Activated CD4-positive, alpha-beta T cell treated with anti-CD3 and anti-CD28 coated beads for 36 hours (primary cell): ENCODE results near the gene LMBR1. TPM values are rescaled to one million over a fixed set of nuclear protein-coding genes. Genes with fewer than 3 reads are reported as not detected.

Experiments
- ATAC-seq: fragments of 200-7000 bp; cut with Tn5 transposase; one replicate; pipeline ENCODE4 v1.10.0; 2021; ENCODE audit warnings: mild to moderate bottlenecking, moderate library complexity
- CTCF ChIA-PET: fragments of 350-600 bp; sonication (Branson Sonifier 250); formaldehyde crosslinking; loops from one replicate; lab custom pipeline; 2021; ENCODE audit warnings: antibody characterized with exemption; lab: Charles Lee
- POLR2A ChIA-PET: fragments of 350-600 bp; sonication (Branson Sonifier 250); formaldehyde crosslinking; loops from one replicate; lab custom pipeline; 2021; ENCODE audit warnings: antibody characterized with exemption, inconsistent platforms; lab: Charles Lee
- DNase-seq: peaks from one replicate; pipeline ENCODE4 v3.0.0-alpha.2; 2020
- H3K27ac Mint-ChIP-seq: one replicate; pipeline ENCODE4 v1.8.0; 2021; ENCODE audit warnings: mixed read lengths
- H3K27me3 Mint-ChIP-seq: one replicate; pipeline ENCODE4 v1.8.0; 2021; ENCODE audit warnings: mixed read lengths
- H3K36me3 Mint-ChIP-seq: one replicate; pipeline ENCODE4 v1.8.0; 2021; ENCODE audit warnings: low read depth, mixed read lengths
- H3K4me1 Mint-ChIP-seq: one replicate; pipeline ENCODE4 v1.8.0; 2021; ENCODE audit warnings: mixed read lengths
- H3K4me3 Mint-ChIP-seq: one replicate; pipeline ENCODE4 v1.8.0; 2021; ENCODE audit warnings: mild to moderate bottlenecking, moderate library complexity, mixed read lengths
- H3K9me3 Mint-ChIP-seq: one replicate; pipeline ENCODE4 v1.8.0; 2021; ENCODE audit warnings: low read depth, mixed read lengths
- intact Hi-C, 2 experiments: fragments of 100-400 bp; cut with DNase I in 1 of 2; cut with micrococcal nuclease in 1 of 2; formaldehyde crosslinking; loops; one replicate each; pipeline versions ENCODE4 v1.14.2 to v1.15.1; 2022 to 2024; cut with DNase I, micrococcal nuclease
- total RNA-seq, 2 experiments: library from RNA; stranded (reverse); gene quantifications; one replicate each; pipeline ENCODE4 v1.2.3, GENCODE V29; 2021

Gene LMBR1
- total RNA-seq, 2 experiments from 2014 or later: 31.0 to 39.0 TPM

DNA sequence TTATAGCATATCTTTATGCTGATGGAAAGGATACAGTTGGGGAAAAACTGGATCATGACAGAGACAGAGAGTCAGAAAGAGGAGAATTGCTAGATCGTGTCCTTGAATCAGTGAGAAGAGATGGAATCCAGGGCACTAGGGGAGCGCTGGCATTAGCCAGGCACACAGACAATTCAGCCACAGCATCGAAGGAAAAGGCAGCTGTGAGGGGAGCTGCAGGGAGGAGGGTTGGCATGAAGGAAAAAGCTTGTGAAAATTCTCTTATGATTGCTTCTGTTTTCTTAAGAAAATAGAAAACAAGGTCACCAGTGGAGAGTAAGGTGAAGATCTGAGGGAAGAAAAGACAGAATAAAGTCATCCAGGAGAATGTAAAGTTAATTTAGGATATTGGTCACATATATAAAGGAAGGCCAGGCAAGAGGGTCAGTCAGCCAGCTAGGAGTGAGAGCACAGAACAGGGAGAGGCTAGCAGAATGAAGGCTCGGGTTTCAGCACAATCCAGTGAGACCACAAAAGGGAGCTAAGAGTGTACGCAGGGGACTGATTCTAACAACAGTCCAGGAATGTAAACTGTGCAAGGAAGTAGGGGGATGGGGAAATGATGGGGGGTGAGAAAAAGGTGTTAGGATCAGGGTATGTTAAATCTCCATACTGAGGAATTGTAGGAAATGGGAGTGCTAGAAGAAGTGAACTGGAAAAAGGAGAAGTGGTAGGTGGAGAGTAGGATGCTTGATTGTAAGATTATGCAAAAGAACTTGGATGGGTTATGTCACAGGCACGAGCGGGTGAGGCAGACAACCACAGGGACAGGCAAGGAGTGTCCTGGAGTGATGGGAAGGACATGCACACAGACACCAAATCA, 140.4 kb downstream of the LMBR1 start:
- H3K9me3 Mint-ChIP-seq: no peaks in the 10 kb centered on the region
- H3K4me3 Mint-ChIP-seq: no peak overlapping the region
- intact Hi-C loops: no loop called here
- peaks cover 16% of the 10 kb centered on the region for H3K36me3 Mint-ChIP-seq
- DNase-seq (no peak), ATAC-seq (no peak)
- H3K27me3 Mint-ChIP-seq: no peaks in the 10 kb centered on the region
- POLR2A ChIA-PET: no interaction called here
- CTCF ChIA-PET: no interaction called here
- H3K27ac Mint-ChIP-seq: no peak overlapping the region
- H3K4me1 Mint-ChIP-seq: peaks cover 16% of the 10 kb centered on the region

DNA sequence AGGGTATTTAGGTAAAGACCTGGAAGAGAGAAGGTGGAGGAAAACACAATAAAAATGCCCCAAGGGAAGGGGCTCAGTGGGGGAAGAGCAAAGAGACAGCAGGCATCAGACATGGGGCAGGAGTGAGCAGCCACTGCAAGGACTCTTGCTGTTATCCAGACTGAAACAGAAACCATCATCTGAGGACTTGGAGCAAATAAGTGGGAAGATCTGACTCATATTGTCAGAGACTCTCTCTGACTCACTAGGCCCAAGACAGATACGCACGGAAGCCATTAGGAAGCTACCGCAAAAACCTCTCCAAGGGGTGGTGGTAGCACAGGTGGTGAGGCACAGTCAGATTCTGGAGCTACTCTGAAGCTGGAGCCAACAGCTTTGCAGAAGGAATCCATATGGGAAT, 141.7 kb downstream of the LMBR1 start:
- DNase-seq (peak; percentile 72), ATAC-seq (peak; percentile 94)
- intact Hi-C loops: loop anchor here (1.0 kb wide), 2 partner anchors 26 to 142 kb away; partner anchors contain the start of gene LMBR1 (in 1 of the 2)
- POLR2A ChIA-PET: interaction anchor here (0.5 to 0.7 kb wide), 2 partner anchors 30 to 172 kb away, joined by 3 to 5 read pairs; no protein-coding TSS in a partner anchor
- H3K4me1 Mint-ChIP-seq: peaks cover 16% of the 10 kb centered on the region
- no peak overlapping the region for H3K4me3 Mint-ChIP-seq
- peaks cover 16% of the 10 kb centered on the region for H3K36me3 Mint-ChIP-seq
- no peak overlapping the region for H3K27ac Mint-ChIP-seq
- no peaks in the 10 kb centered on the region for H3K9me3 Mint-ChIP-seq
- CTCF ChIA-PET: interaction anchor here (0.5 to 1.4 kb wide), 5 partner anchors 27 to 1616 kb away, joined by 3 to 5 read pairs (median 3); no protein-coding TSS in a partner anchor
- H3K27me3 Mint-ChIP-seq: no peaks in the 10 kb centered on the region

DNA sequence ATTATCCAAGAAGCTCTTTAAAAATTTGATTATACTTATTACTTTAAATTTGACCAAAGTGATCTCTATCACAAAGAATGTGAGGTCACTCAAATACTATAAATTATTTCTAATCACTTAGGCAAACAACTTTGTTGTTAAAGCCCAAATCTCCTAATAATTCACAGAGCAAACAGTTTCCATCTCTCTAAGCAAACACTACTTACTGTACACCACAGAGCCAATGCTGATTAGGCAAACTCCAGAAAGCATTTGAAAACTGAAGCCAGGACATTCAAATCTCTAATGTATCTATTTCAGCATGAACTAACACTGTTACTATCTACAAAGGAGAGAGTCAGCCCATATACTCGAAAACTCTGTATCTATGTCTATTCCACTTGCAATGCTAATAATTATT, 145.3 kb downstream of the LMBR1 start:
- ChIA-PET CTCF (interaction anchor here (1.3 kb wide), 1 partner anchor 58 kb away, joined by 3 read pairs; no protein-coding TSS in a partner anchor), POLR2A (no interaction called here)
- peaks cover 2% of the 10 kb centered on the region for H3K9me3 Mint-ChIP-seq

DNA sequence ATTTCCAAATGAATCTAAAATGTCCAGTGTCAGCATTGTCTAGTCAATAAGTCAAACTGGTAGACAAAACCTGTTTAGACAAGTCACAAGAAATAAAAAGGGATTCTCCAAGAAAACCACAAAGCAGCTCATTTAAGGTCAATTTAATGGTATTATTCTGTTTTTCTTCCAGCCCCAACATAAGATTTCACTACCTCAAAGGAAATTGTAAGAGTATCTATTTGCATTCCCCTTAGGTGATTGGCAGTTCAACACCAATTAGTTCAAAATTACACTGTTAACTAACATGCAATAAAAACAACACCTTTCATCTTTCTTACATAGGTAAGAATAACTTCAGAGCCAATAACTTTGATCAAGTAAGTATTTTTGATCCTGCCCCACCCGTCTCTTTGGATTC, 146.1 kb downstream of the LMBR1 start:
- no peak overlapping the region for H3K4me3 Mint-ChIP-seq
- intact Hi-C loops: no loop called here
- H3K36me3 Mint-ChIP-seq: peaks cover 18% of the 10 kb centered on the region
- ATAC-seq: no peak
- H3K27ac Mint-ChIP-seq: no peak overlapping the region
- no peak for DNase-seq
- H3K4me1 Mint-ChIP-seq: peaks cover 4% of the 10 kb centered on the region
- ChIA-PET POLR2A (no interaction called here), CTCF (interaction anchor here (0.6 to 1.3 kb wide), 2 partner anchors 57 to 72 kb away, joined by 3 read pairs; no protein-coding TSS in a partner anchor)
- no peaks in the 10 kb centered on the region for H3K27me3 Mint-ChIP-seq
- peaks cover 2% of the 10 kb centered on the region for H3K9me3 Mint-ChIP-seq

More for the DNA sequence above, 145.3 kb downstream of the LMBR1 start:
- H3K27ac Mint-ChIP-seq: no peak overlapping the region
- H3K4me3 Mint-ChIP-seq: no peak overlapping the region
- DNase-seq: no peak
- intact Hi-C loops: no loop called here
- H3K4me1 Mint-ChIP-seq: peaks cover 4% of the 10 kb centered on the region
- no peaks in the 10 kb centered on the region for H3K27me3 Mint-ChIP-seq
- ATAC-seq: no peak
- peaks cover 17% of the 10 kb centered on the region for H3K36me3 Mint-ChIP-seq

DNA sequence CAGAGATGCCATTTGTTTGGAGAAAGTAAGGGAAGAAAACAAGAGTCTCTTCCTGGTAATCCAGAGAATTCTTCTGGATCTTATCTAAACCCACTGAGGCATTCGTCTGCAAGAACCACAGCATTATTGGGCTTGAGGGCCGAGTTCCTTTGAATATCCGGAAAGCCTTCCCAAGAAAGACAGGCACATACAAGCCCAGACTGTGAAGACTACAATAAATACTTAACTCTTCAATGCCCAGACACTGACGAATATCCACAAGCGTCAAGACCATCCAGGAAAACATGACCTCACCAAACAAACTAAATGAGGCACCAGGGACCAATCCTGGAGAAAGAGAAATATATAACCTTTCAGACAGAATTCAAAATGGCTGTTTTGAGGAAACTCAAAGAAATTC, 153.4 kb downstream of the LMBR1 start:
- no peak for ATAC-seq
- CTCF ChIA-PET: no interaction called here

DNA sequence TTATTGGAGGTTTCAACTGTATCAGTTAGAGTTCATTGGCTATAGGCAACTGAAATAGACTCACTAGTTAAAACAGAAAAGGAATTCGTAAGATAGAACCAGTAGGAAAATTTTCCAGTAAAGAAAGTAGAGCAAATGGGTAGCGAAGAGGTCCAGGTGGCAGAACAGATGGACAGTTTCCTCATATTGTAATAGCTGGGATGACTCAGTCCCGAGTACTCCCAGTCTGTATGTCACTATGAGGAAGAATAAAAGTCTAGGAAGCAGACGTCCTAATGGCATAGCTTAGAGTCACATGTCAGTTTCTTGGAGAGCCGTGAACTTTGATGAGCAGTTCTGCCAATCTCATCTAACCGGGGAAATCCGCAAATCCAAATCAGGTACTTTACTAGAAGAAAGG, 157.1 kb downstream of the LMBR1 start:
- CTCF ChIA-PET: interaction anchor here (1.1 to 1.2 kb wide), 2 partner anchors 12 to 43 kb away, joined by 3 to 4 read pairs; no protein-coding TSS in a partner anchor
- DNase-seq (no peak), ATAC-seq (no peak)
- no peaks in the 10 kb centered on the region for H3K4me1 Mint-ChIP-seq
- intact Hi-C loops: no loop called here
- H3K9me3 Mint-ChIP-seq: peaks cover 21% of the 10 kb centered on the region
- H3K36me3 Mint-ChIP-seq: peaks cover 69% of the 10 kb centered on the region
- no peaks in the 10 kb centered on the region for H3K27me3 Mint-ChIP-seq
- no peak overlapping the region for H3K4me3 Mint-ChIP-seq
- POLR2A ChIA-PET: no interaction called here
- H3K27ac Mint-ChIP-seq: no peak overlapping the region

More for the DNA sequence above, 153.4 kb downstream of the LMBR1 start:
- no peaks in the 10 kb centered on the region for H3K27me3 Mint-ChIP-seq
- H3K27ac Mint-ChIP-seq: no peak overlapping the region
- POLR2A ChIA-PET: no interaction called here
- H3K4me3 Mint-ChIP-seq: no peak overlapping the region
- no peaks in the 10 kb centered on the region for H3K4me1 Mint-ChIP-seq
- H3K36me3 Mint-ChIP-seq: peaks cover 57% of the 10 kb centered on the region
- DNase-seq: no peak
- intact Hi-C loops: no loop called here
- peaks cover 17% of the 10 kb centered on the region for H3K9me3 Mint-ChIP-seq

DNA sequence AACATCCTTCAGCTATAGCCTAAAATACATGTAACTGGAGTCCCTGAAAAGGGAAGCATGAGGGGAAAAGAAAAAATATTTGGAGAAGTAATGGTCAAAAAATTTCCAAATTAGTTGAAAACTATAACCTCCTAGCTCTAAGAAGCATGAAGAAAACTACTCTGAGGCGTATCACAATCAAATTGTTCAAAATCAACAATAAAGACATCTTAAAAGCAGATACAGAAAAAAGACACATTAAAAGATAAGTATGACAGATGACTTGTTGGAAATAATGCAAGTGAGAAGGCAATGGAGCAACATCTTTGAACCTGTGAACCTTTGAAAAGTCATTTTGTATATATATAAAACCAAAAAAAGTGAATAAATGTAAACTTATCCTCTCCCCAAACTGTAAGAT, 159.3 kb downstream of the LMBR1 start:
- CTCF ChIA-PET: no interaction called here
- intact Hi-C loops: no loop called here

DNA sequence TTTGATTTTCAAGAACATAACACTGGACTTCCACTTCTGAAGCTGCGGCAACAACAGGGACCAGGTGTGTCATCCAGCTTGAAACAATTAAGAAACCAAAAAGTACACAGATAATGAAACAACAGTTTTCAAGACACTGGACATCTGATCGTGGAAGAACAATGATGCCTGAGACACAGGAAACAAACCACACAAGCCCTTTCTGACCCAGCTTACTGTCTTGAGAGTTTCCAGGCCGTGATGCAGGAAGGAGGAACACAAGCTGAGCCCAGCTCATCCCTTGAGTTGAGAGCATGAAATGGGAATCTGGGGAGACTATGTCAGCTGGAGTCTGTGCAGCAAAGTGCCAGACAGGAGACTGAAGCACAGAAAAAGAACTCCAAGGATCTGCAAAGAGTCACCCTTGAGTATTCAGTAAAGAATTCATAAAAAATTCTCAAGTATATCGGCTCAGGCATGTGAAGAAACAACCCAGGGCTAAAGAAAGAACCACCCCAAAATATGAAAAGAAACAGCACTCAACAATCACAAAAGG, 160.8 kb downstream of the LMBR1 start:
- intact Hi-C loops: no loop called here
- H3K36me3 Mint-ChIP-seq: peaks cover 58% of the 10 kb centered on the region
- H3K4me3 Mint-ChIP-seq: no peak overlapping the region
- H3K4me1 Mint-ChIP-seq: no peaks in the 10 kb centered on the region
- H3K9me3 Mint-ChIP-seq: peaks cover 21% of the 10 kb centered on the region
- ChIA-PET CTCF (no interaction called here), POLR2A (no interaction called here)
- ATAC-seq: no peak
- H3K27ac Mint-ChIP-seq: no peak overlapping the region
- H3K27me3 Mint-ChIP-seq: no peaks in the 10 kb centered on the region
- DNase-seq: no peak

More for the DNA sequence above, 159.3 kb downstream of the LMBR1 start:
- Mint-ChIP-seq H3K9me3 (peaks cover 21% of the 10 kb centered on the region), H3K4me3 (no peak overlapping the region), H3K27me3 (no peaks in the 10 kb centered on the region), H3K36me3 (peaks cover 65% of the 10 kb centered on the region), H3K4me1 (no peaks in the 10 kb centered on the region), H3K27ac (no peak overlapping the region)
- ATAC-seq (no peak), DNase-seq (no peak)
- POLR2A ChIA-PET: no interaction called here

DNA sequence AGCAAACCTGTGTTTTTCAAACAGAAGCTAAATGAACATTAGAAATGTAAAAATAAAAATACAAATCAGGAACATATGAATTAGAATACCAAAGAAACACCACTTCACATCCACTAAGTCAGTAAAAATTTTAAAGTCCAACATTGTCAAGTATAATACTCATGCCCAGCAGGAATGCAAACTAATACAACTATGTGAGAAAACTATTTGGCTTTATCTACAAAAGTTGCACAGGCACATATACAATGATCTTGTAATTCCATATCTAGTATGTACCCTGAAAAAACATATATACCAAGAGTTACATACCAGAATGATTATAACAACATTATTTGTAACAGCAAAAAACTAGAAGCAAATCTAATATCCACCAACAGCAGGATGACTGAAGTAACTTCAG, 161.3 kb downstream of the LMBR1 start:
- H3K27ac Mint-ChIP-seq: no peak overlapping the region
- no peak for DNase-seq
- no peaks in the 10 kb centered on the region for H3K4me1 Mint-ChIP-seq
- no peak for ATAC-seq
- ChIA-PET POLR2A (no interaction called here), CTCF (interaction anchor here (0.5 kb wide), 1 partner anchor 215 kb away, joined by 4 read pairs; no protein-coding TSS in a partner anchor)
- no peak overlapping the region for H3K4me3 Mint-ChIP-seq
- peaks cover 19% of the 10 kb centered on the region for H3K9me3 Mint-ChIP-seq
- H3K36me3 Mint-ChIP-seq: peaks cover 54% of the 10 kb centered on the region
- intact Hi-C loops: no loop called here
- H3K27me3 Mint-ChIP-seq: no peaks in the 10 kb centered on the region

DNA sequence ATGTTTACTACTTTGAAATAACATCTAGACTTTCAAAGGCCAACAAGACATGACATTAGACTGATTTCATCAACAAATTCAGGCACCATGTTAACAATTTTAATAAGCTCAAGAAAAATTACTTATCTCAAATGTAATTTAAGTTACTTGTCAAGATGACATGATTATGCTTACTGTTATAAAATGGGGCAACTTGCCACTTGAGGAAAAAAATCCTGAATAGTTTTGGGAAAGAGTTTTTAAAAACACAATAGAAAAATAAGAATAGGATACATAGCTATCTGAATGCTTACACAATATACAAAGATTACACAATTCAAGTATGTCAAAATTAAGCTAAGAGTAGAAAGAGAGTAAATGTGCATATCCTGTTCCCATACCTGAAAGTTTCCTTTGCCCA, 167.0 kb downstream of the LMBR1 start:
- H3K4me1 Mint-ChIP-seq: no peaks in the 10 kb centered on the region
- POLR2A ChIA-PET: no interaction called here
- no peak overlapping the region for H3K27ac Mint-ChIP-seq
- no peaks in the 10 kb centered on the region for H3K9me3 Mint-ChIP-seq
- CTCF ChIA-PET: interaction anchor here (1.3 kb wide), 1 partner anchor 93 kb away, joined by 3 read pairs; no protein-coding TSS in a partner anchor
- intact Hi-C loops: no loop called here
- H3K27me3 Mint-ChIP-seq: no peaks in the 10 kb centered on the region
- H3K4me3 Mint-ChIP-seq: no peak overlapping the region
- DNase-seq (no peak), ATAC-seq (no peak)
- peaks cover 12% of the 10 kb centered on the region for H3K36me3 Mint-ChIP-seq

DNA sequence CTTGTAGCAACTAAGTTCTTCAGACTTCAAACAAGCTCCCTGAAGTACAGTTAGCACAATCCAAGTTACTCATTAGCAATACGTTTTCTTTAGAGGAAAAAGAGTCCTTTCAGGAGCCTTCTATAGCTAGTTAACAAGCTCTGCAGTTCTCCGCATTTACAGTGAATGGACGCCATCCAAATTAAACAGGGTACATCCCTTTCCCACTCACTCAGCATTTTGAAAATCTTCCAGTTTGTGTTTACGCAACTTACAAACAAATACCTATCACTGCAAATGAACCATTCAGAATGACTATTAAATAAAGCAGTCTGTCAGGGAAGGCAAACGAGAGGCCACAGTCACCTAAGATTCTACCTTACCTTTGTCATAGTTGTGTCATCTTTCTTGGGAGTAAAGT, 167.9 kb downstream of the LMBR1 start:
- Mint-ChIP-seq H3K4me1 (no peaks in the 10 kb centered on the region), H3K36me3 (peaks cover 12% of the 10 kb centered on the region), H3K27ac (no peak overlapping the region), H3K9me3 (no peaks in the 10 kb centered on the region), H3K27me3 (no peaks in the 10 kb centered on the region), H3K4me3 (no peak overlapping the region)
- ChIA-PET POLR2A (no interaction called here), CTCF (interaction anchor here (0.9 to 1.0 kb wide), 2 partner anchors 14 to 53 kb away, joined by 3 read pairs; no protein-coding TSS in a partner anchor)
- intact Hi-C loops: no loop called here
- ATAC-seq (no peak), DNase-seq (no peak)
